ENCODE results near the gene SDC3. TPM values are rescaled to one million over a fixed set of nuclear protein-coding genes. Genes with fewer than 3 reads are reported as not detected.

SDC3 gene
- total and polyA plus RNA-seq, 4 donors: 3.3 to 27.5 (median 16.6) TPM

- no peak overlapping the region for H3K27ac ChIP-seq (ENCODE audit: low read depth in 1 of 2, low read length in 2 of 2)
- no peaks in the 10 kb centered on the region for H3K27me3 ChIP-seq (ENCODE audit: control insufficient read depth in 4 of 4, insufficient read depth in 4 of 4, low read length in 3 of 4)
- DNase-seq (ENCODE audit: low spot score): no peak
- 91% methylated on average over 3 of the region's 3 CpGs for WGBS
- peaks cover 0 to 3% (median 0%) of the 10 kb centered on the region in 4 donors for H3K4me1 ChIP-seq (ENCODE audit: control insufficient read depth in 4 of 4, insufficient read depth in 4 of 4, low read length in 3 of 4)
- no peaks in the 10 kb centered on the region for H3K36me3 ChIP-seq (ENCODE audit: control insufficient read depth in 4 of 4, insufficient read depth in 3 of 4, low read depth in 1 of 4, low read length in 3 of 4)
- no peak overlapping the region for H3K4me3 ChIP-seq (ENCODE audit: low read depth in 1 of 3, low read length in 3 of 3)
- TF ChIP-seq SP1 (IDR thresholded peaks at IDR 0.05): no peak
- H3K9ac ChIP-seq (ENCODE audit: low read depth in 1 of 2, low read length in 2 of 2): no peak overlapping the region
- no peaks in the 10 kb centered on the region for H3K9me3 ChIP-seq (ENCODE audit: control insufficient read depth in 4 of 4, low read length in 3 of 4)
These were observed 18.9 kb upstream of the SDC3 start for GRCh38 chr1:30927448-30927847.

GRCh38 chr1:30923597-30923996 is 15.0 kb upstream of the SDC3 start:
- no peaks in the 10 kb centered on the region for H3K9me3 ChIP-seq (ENCODE audit: control insufficient read depth in 4 of 4, low read length in 3 of 4)
- no peak for DNase-seq (ENCODE audit: low spot score)
- H3K4me3 ChIP-seq (ENCODE audit: low read depth in 1 of 3, low read length in 3 of 3): no peak overlapping the region
- 96% methylated on average over 1 of the region's 1 CpG for WGBS
- no peaks in the 10 kb centered on the region for H3K4me1 ChIP-seq (ENCODE audit: control insufficient read depth in 4 of 4, insufficient read depth in 4 of 4, low read length in 3 of 4)
- H3K9ac ChIP-seq (ENCODE audit: low read depth in 1 of 2, low read length in 2 of 2): no peak overlapping the region
- no peaks in the 10 kb centered on the region for H3K36me3 ChIP-seq (ENCODE audit: control insufficient read depth in 4 of 4, insufficient read depth in 3 of 4, low read depth in 1 of 4, low read length in 3 of 4)
- no peaks in the 10 kb centered on the region for H3K27me3 ChIP-seq (ENCODE audit: control insufficient read depth in 4 of 4, insufficient read depth in 4 of 4, low read length in 3 of 4)
- H3K27ac ChIP-seq (ENCODE audit: low read depth in 1 of 2, low read length in 2 of 2): no peak overlapping the region
- no peak for TF ChIP-seq GABPA (IDR thresholded peaks at IDR 0.05 in 1 of 2, conservative IDR thresholded peaks at IDR 0.05 in 1 of 2)
- TF ChIP-seq FOXA1 (IDR thresholded peaks at IDR 0.05): no peak
- TF ChIP-seq JUND (IDR thresholded peaks at IDR 0.05): no peak
- TF ChIP-seq RXRA (IDR thresholded peaks at IDR 0.05): no peak
- TF ChIP-seq ZBTB33 (IDR thresholded peaks at IDR 0.05): no peak
- no peak for TF ChIP-seq EGR1 (IDR thresholded peaks at IDR 0.05; ENCODE audit: low read depth in 2 of 2)
- no peak for TF ChIP-seq MAX (IDR thresholded peaks at IDR 0.05)
- no peak for TF ChIP-seq YY1 (IDR thresholded peaks at IDR 0.05)
- TF ChIP-seq RAD21 (IDR thresholded peaks at IDR 0.05): no peak
- no peak for TF ChIP-seq ATF3 (IDR thresholded peaks at IDR 0.05)
- TF ChIP-seq CTCF (IDR thresholded peaks at IDR 0.05; ENCODE audit: low read depth, low read length, missing input control): no peak
- no peak for TF ChIP-seq TAF1 (conservative IDR thresholded peaks at IDR 0.05)
- TF ChIP-seq HNF4A (conservative IDR thresholded peaks at IDR 0.05): no peak
- no peak for TF ChIP-seq FOXA2 (IDR thresholded peaks at IDR 0.05)
- no peak for TF ChIP-seq REST (IDR thresholded peaks at IDR 0.05)
- TF ChIP-seq NR2F2 (IDR thresholded peaks at IDR 0.05): no peak
- TF ChIP-seq HNF4G (IDR thresholded peaks at IDR 0.05): no peak
- TF ChIP-seq SP1 (IDR thresholded peaks at IDR 0.05): no peak

All from liver (tissue), 9 donors.